Fibroblast of lung (primary cell): Measurements from ENCODE around the gene FMNL2.

Experiments
- CTCF ChIP-seq, 2 donors: IDR thresholded peaks in 1 of 2; conservative IDR thresholded peaks in 1 of 2; 1 replicate in 1 of 2; 2 replicates in 1 of 2; pipeline ENCODE4 v1.5.1; 2011 to 2012; ENCODE audit warnings: low read length in 2 of 2, control low read depth in 1 of 2, inconsistent platforms in 1 of 2, low read depth in 1 of 2, mild to moderate bottlenecking in 1 of 2
- EZH2 ChIP-seq: IDR thresholded peaks from 2 replicates; pipeline ENCODE4 v1.5.1; 2012; ENCODE audit warnings: low read length, control low read depth, mild to moderate bottlenecking; ENCODE audit errors: missing control alignments

GRCh38 chr2:152406119-152406835 lies 71.3 kb downstream of the FMNL2 start:
- TF ChIP-seq CTCF (conservative IDR thresholded peaks at IDR 0.05 in 1 of 2, IDR thresholded peaks at IDR 0.05 in 1 of 2; ENCODE audit: low read depth in 1 of 2, low read length in 2 of 2) (no peak), EZH2 (no peak)
